NCI-H146 treated with DMSO at 0.1 percent for 48 hours (cell line): Measurements from ENCODE around the gene ACTRT2.

Experiments used
- DNase-seq: peaks from one replicate; lab custom pipeline; 2025; ENCODE audit not compliant: unreplicated experiment; lab: John Stamatoyannopoulos, UW

ACTRT2 gene

GRCh38 chr1:3021233-3021671 lies at the start of gene ACTRT2:
TSS of gene ACTRT2 (plus strand) at chr1:3021467. CDS start at chr1:3021687, 220 bp downstream.
- no peak for DNase-seq

- no peak for DNase-seq
Observed at GRCh38 chr1:2971609-2972008, 49.7 kb upstream of the ACTRT2 start.

GRCh38 chr1:2972011-2972878 lies 49.0 kb upstream of the ACTRT2 start:
- DNase-seq, result no peak

- DNase-seq, result no peak
Observed at GRCh38 chr1:2972879-2973575, 48.2 kb upstream of the ACTRT2 start.

GRCh38 chr1:2973601-2974593 lies 47.4 kb upstream of the ACTRT2 start:
- no peak for DNase-seq

- DNase-seq, result no peak
Observed at GRCh38 chr1:2974701-2975301, 46.5 kb upstream of the ACTRT2 start.

GRCh38 chr1:2975466-2976179 lies 45.6 kb upstream of the ACTRT2 start:
- DNase-seq, result no peak

GRCh38 chr1:2976180-2976562 lies 45.1 kb upstream of the ACTRT2 start:
- DNase-seq, result no peak

- no peak for DNase-seq
Observed at GRCh38 chr1:2977886-2978611, 43.2 kb upstream of the ACTRT2 start.

- DNase-seq, result no peak
Observed at GRCh38 chr1:2978691-2979190, 42.5 kb upstream of the ACTRT2 start.

GRCh38 chr1:2979191-2980072 lies 41.8 kb upstream of the ACTRT2 start:
- no peak for DNase-seq

- DNase-seq, result no peak
Observed at GRCh38 chr1:2980073-2980791, 41.0 kb upstream of the ACTRT2 start.

- DNase-seq, result no peak
Observed at GRCh38 chr1:2980849-2981248, 40.4 kb upstream of the ACTRT2 start.

GRCh38 chr1:2981388-2981787 lies 39.9 kb upstream of the ACTRT2 start:
- no peak for DNase-seq

GRCh38 chr1:2981981-2982614 lies 39.2 kb upstream of the ACTRT2 start:
- DNase-seq, result no peak

GRCh38 chr1:2982615-2983318 lies 38.5 kb upstream of the ACTRT2 start:
- no peak for DNase-seq
